Activated B cell treated with CpG ODN at 0.5 μM for 24 hours (primary cell): Measurements from ENCODE around the gene FAM135A. TPM values are rescaled to one million over a fixed set of nuclear protein-coding genes. Genes with fewer than 3 reads are reported as not detected.
"Not testable (repeated sequence)": the region's sequence is repeated elsewhere in the genome, so short reads cannot be mapped to it uniquely, and the experiment has no call there.

Source experiments
- ATAC-seq: fragments of 200-7000 bp; cut with Tn5 transposase; one replicate; pipeline ENCODE4 v1.10.0; 2021; ENCODE audit warnings: low read depth, mild to moderate bottlenecking, moderate library complexity
- CTCF ChIA-PET: fragments of 350-600 bp; sonication (Branson Sonifier 250); formaldehyde crosslinking; loops from one replicate; lab custom pipeline; 2021; ENCODE audit warnings: antibody characterized with exemption; lab: Charles Lee
- POLR2A ChIA-PET: fragments of 350-600 bp; sonication (Branson Sonifier 250); formaldehyde crosslinking; loops from one replicate; lab custom pipeline; 2021; ENCODE audit warnings: antibody characterized with exemption; lab: Charles Lee
- DNase-seq: peaks from one replicate; pipeline ENCODE4 v3.0.0; 2022
- H3K27ac Mint-ChIP-seq: one replicate; pipeline ENCODE4 v1.8.0; 2020; ENCODE audit warnings: mixed read lengths
- H3K27me3 Mint-ChIP-seq: one replicate; pipeline ENCODE4 v1.8.0; 2021; ENCODE audit warnings: mixed read lengths
- H3K36me3 Mint-ChIP-seq: one replicate; pipeline ENCODE4 v1.8.0; 2021; ENCODE audit warnings: low read depth, mixed read lengths
- H3K4me1 Mint-ChIP-seq: one replicate; pipeline ENCODE4 v1.8.0; 2021; ENCODE audit warnings: mixed read lengths
- H3K4me3 Mint-ChIP-seq: one replicate; pipeline ENCODE4 v1.8.0; 2020; ENCODE audit warnings: mild to moderate bottlenecking, mixed read lengths
- H3K9me3 Mint-ChIP-seq: one replicate; pipeline ENCODE4 v1.8.0; 2020; ENCODE audit warnings: mixed read lengths
- CTCF ChIP-seq: fragments of 200-600 bp; IDR thresholded peaks from one replicate; pipeline ENCODE4 v1.8.0; 2022; ENCODE audit warnings: antibody characterized with exemption, mild to moderate bottlenecking
- intact Hi-C: fragments of 100-400 bp; cut with micrococcal nuclease; formaldehyde crosslinking; loops from one replicate; pipeline ENCODE4 v1.15.1; 2024
- total RNA-seq: library from RNA; stranded (reverse); gene quantifications from 2 replicates; pipeline ENCODE4 v1.2.3, GENCODE V29; 2022

The FAM135A gene
- total RNA-seq, 1 donor from 2014 or later, result 18.2 TPM

- POLR2A ChIA-PET, result no interaction called here
- H3K9me3 Mint-ChIP-seq, result peaks cover 3% of the 10 kb centered on the region
- no peak overlapping the region for H3K4me3 Mint-ChIP-seq
- peaks cover 45% of the 10 kb centered on the region for H3K36me3 Mint-ChIP-seq
- DNase-seq, result no peak
- H3K27me3 Mint-ChIP-seq, result no peaks in the 10 kb centered on the region
- CTCF ChIA-PET, result no interaction called here
- ATAC-seq, result no peak
- H3K4me1 Mint-ChIP-seq, result no peaks in the 10 kb centered on the region
- H3K27ac Mint-ChIP-seq, result no peak overlapping the region
- no peak for TF ChIP-seq CTCF
- intact Hi-C loops, result no loop called here
These were observed 23.0 kb downstream of the FAM135A start for GRCh38 chr6:70436320-70436719.

GRCh38 chr6:70445001-70445400 lies 31.7 kb downstream of the FAM135A start:
- ATAC-seq (no peak), DNase-seq (no peak)
- intact Hi-C loops, result no loop called here
- Mint-ChIP-seq H3K4me3 (no peak overlapping the region), H3K9me3 (peaks cover 16% of the 10 kb centered on the region), H3K4me1 (no peaks in the 10 kb centered on the region), H3K27me3 (no peaks in the 10 kb centered on the region), H3K36me3 (peaks cover 37% of the 10 kb centered on the region), H3K27ac (no peak overlapping the region)
- no peak for TF ChIP-seq CTCF
- CTCF ChIA-PET, result no interaction called here
- POLR2A ChIA-PET, result no interaction called here

- peaks cover 39% of the 10 kb centered on the region for H3K36me3 Mint-ChIP-seq
- POLR2A ChIA-PET, result not testable (repeated sequence)
These were observed 34.2 kb downstream of the FAM135A start for GRCh38 chr6:70447343-70448070.

DNA sequence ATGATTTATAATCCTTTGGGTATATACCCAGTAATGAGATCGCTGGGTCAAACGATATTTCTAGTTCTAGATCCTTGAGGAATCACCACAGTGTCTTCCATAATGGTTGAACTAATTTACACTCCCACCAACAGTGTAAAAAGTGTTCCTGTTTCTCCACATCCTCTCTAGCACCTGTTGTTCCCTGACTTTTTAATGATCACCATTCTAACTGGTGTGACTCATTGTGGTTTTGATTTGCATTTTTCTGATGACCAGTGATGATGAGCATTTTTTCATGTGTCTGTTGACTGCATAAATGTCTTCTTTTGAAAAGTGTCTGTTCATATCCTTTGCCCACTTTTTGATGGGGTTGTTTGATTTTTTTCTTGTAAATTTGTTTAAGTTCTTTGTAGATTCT lies 40.6 kb downstream of the FAM135A start:
- H3K9me3 Mint-ChIP-seq, CTCF ChIA-PET, ATAC-seq, H3K27me3 Mint-ChIP-seq, DNase-seq, H3K27ac Mint-ChIP-seq, POLR2A ChIA-PET, intact Hi-C loops, H3K4me3 Mint-ChIP-seq, H3K4me1 Mint-ChIP-seq: not testable (repeated sequence)
- peaks cover 35% of the 10 kb centered on the region for H3K36me3 Mint-ChIP-seq

More at GRCh38 chr6:70447343-70448070, 34.2 kb downstream of the FAM135A start:
- H3K27ac Mint-ChIP-seq, H3K4me1 Mint-ChIP-seq, CTCF ChIA-PET, DNase-seq, H3K27me3 Mint-ChIP-seq, ATAC-seq, intact Hi-C loops, H3K4me3 Mint-ChIP-seq: not testable (repeated sequence)
- peaks cover 18% of the 10 kb centered on the region for H3K9me3 Mint-ChIP-seq

GRCh38 chr6:70456735-70457134 lies 43.4 kb downstream of the FAM135A start:
- ChIA-PET CTCF (no interaction called here), POLR2A (no interaction called here)
- H3K27me3 Mint-ChIP-seq, result no peaks in the 10 kb centered on the region
- DNase-seq (no peak), ATAC-seq (no peak)
- H3K4me1 Mint-ChIP-seq, result peaks cover 8% of the 10 kb centered on the region
- H3K4me3 Mint-ChIP-seq, result no peak overlapping the region
- peaks cover 3% of the 10 kb centered on the region for H3K9me3 Mint-ChIP-seq
- no peak overlapping the region for H3K27ac Mint-ChIP-seq
- intact Hi-C loops, result no loop called here
- H3K36me3 Mint-ChIP-seq, result peaks cover 40% of the 10 kb centered on the region
- no peak for TF ChIP-seq CTCF

DNA sequence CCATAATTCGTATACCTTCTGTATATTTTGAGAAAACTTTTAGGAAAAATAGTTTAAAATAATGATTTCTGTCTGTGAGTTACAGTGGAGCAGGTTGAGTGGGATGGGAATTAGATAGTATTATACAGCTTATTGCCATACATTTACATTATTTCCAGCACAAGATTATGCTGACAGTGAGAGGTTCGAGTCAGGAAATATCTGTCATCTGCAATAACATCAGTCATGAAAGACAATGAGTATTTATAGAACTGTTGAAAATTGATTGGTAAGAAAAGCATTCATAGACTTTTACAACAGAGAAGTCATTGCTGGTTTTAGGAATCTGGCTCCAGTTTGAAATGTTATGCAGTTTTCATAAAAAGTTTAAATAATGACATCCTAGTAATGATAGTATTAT lies 45.9 kb downstream of the FAM135A start:
- intact Hi-C loops, result no loop called here
- TF ChIP-seq CTCF, result no peak
- Mint-ChIP-seq H3K4me1 (peaks cover 3% of the 10 kb centered on the region), H3K36me3 (peaks cover 26% of the 10 kb centered on the region), H3K9me3 (peaks cover 3% of the 10 kb centered on the region), H3K27me3 (no peaks in the 10 kb centered on the region), H3K27ac (no peak overlapping the region), H3K4me3 (no peak overlapping the region)
- CTCF ChIA-PET, result no interaction called here
- DNase-seq, result no peak
- no peak for ATAC-seq
- POLR2A ChIA-PET, result no interaction called here

- H3K36me3 Mint-ChIP-seq, result peaks cover 21% of the 10 kb centered on the region
- H3K4me3 Mint-ChIP-seq, H3K27ac Mint-ChIP-seq, H3K27me3 Mint-ChIP-seq, H3K9me3 Mint-ChIP-seq, CTCF ChIA-PET, ATAC-seq, DNase-seq, H3K4me1 Mint-ChIP-seq, POLR2A ChIA-PET, intact Hi-C loops: not testable (repeated sequence)
These were observed 46.4 kb downstream of the FAM135A start for GRCh38 chr6:70459699-70460098.
